Muscle layer of duodenum (tissue), 2 donors: ENCODE data around the gene SPATA9.

Experiments used
- H3K27ac ChIP-seq: one replicate; pipeline ENCODE4 v1.7.0; 2013; ENCODE audit warnings: mild to moderate bottlenecking, low read length
- H3K27me3 ChIP-seq: one replicate; pipeline ENCODE4 v1.7.0; 2013; ENCODE audit warnings: low read depth, mild to moderate bottlenecking, control low read depth, low read length
- H3K36me3 ChIP-seq, 2 donors: one replicate each; pipeline ENCODE4 v1.7.0; 2013; ENCODE audit warnings: low read length in 2 of 2, control low read depth in 1 of 2, mild to moderate bottlenecking in 1 of 2; ENCODE audit not compliant: insufficient read depth in 2 of 2, control insufficient read depth in 1 of 2
- H3K4me1 ChIP-seq, 2 donors: one replicate each; pipeline ENCODE4 v1.7.0; 2013; ENCODE audit warnings: low read length in 2 of 2, mild to moderate bottlenecking in 2 of 2, control low read depth in 1 of 2, moderate library complexity in 1 of 2; ENCODE audit not compliant: insufficient read depth in 2 of 2, control insufficient read depth in 1 of 2
- H3K4me3 ChIP-seq, 2 donors: one replicate each; pipeline ENCODE4 v1.7.0; 2013; ENCODE audit warnings: low read length in 2 of 2, low read depth in 1 of 2, mild to moderate bottlenecking in 1 of 2
- H3K9me3 ChIP-seq, 2 donors: one replicate each; pipeline ENCODE4 v1.7.0; 2013; ENCODE audit warnings: low read length in 2 of 2, control low read depth in 1 of 2, mild to moderate bottlenecking in 1 of 2; ENCODE audit not compliant: control insufficient read depth in 1 of 2
- donor health status: healthy.

The SPATA9 gene

GRCh38 chr5:95669985-95670384 lies 12.8 kb downstream of the SPATA9 start:
- Histone ChIP-seq H3K36me3 (no peaks in the 10 kb centered on the region), H3K27me3 (no peaks in the 10 kb centered on the region), H3K4me1 (peaks cover 0 to 6% of the 10 kb centered on the region in 2 donors), H3K4me3 (no peak overlapping the region), H3K27ac (peak overlapping the region; percentile 76), H3K9me3 (no peaks in the 10 kb centered on the region)

- Histone ChIP-seq H3K36me3 (no peaks in the 10 kb centered on the region), H3K4me3 (no peak overlapping the region), H3K9me3 (no peaks in the 10 kb centered on the region), H3K4me1 (peaks cover 0 to 7% of the 10 kb centered on the region in 2 donors), H3K27me3 (no peaks in the 10 kb centered on the region), H3K27ac (peak overlapping the region; percentile 76)
Measured at GRCh38 chr5:95669540-95669939, 13.3 kb downstream of the SPATA9 start.

GRCh38 chr5:95668728-95669127 lies 14.1 kb downstream of the SPATA9 start:
- H3K4me1 ChIP-seq: peaks cover 0 to 10% of the 10 kb centered on the region in 2 donors
- H3K36me3 ChIP-seq: no peaks in the 10 kb centered on the region
- no peak overlapping the region for H3K4me3 ChIP-seq
- H3K27ac ChIP-seq: peak overlapping the region; percentile 41
- H3K27me3 ChIP-seq: no peaks in the 10 kb centered on the region
- no peaks in the 10 kb centered on the region for H3K9me3 ChIP-seq

GRCh38 chr5:95668216-95668615 lies 14.6 kb downstream of the SPATA9 start:
- H3K27me3 ChIP-seq: no peaks in the 10 kb centered on the region
- H3K36me3 ChIP-seq: no peaks in the 10 kb centered on the region

GRCh38 chr5:95667678-95668077 lies 15.1 kb downstream of the SPATA9 start:
- Histone ChIP-seq H3K27ac (no peak overlapping the region), H3K4me1 (peaks cover 0 to 10% of the 10 kb centered on the region in 2 donors), H3K36me3 (no peaks in the 10 kb centered on the region), H3K9me3 (no peaks in the 10 kb centered on the region), H3K27me3 (no peaks in the 10 kb centered on the region), H3K4me3 (no peak overlapping the region)

More at GRCh38 chr5:95668216-95668615, 14.6 kb downstream of the SPATA9 start:
- Histone ChIP-seq H3K4me1 (peaks cover 0 to 10% of the 10 kb centered on the region in 2 donors), H3K9me3 (no peaks in the 10 kb centered on the region), H3K27ac (no peak overlapping the region), H3K4me3 (no peak overlapping the region)

- Histone ChIP-seq H3K36me3 (no peaks in the 10 kb centered on the region), H3K9me3 (no peaks in the 10 kb centered on the region), H3K4me1 (peaks cover 0 to 10% of the 10 kb centered on the region in 2 donors), H3K27me3 (no peaks in the 10 kb centered on the region), H3K4me3 (no peak overlapping the region), H3K27ac (no peak overlapping the region)
Measured at GRCh38 chr5:95667061-95667618, 15.7 kb downstream of the SPATA9 start.

- Histone ChIP-seq H3K36me3 (no peaks in the 10 kb centered on the region), H3K27ac (no peak overlapping the region), H3K9me3 (no peaks in the 10 kb centered on the region), H3K4me1 (peaks cover 0 to 10% of the 10 kb centered on the region in 2 donors), H3K4me3 (no peak overlapping the region), H3K27me3 (no peaks in the 10 kb centered on the region)
Measured at GRCh38 chr5:95664204-95664786, 18.5 kb downstream of the SPATA9 start.

- Histone ChIP-seq H3K4me1 (peaks cover 0 to 4% of the 10 kb centered on the region in 2 donors), H3K36me3 (no peaks in the 10 kb centered on the region), H3K27ac (no peak overlapping the region), H3K27me3 (no peaks in the 10 kb centered on the region), H3K4me3 (no peak overlapping the region), H3K9me3 (no peaks in the 10 kb centered on the region)
Measured at GRCh38 chr5:95662946-95663345, 19.8 kb downstream of the SPATA9 start.

GRCh38 chr5:95660060-95660459 lies 22.7 kb downstream of the SPATA9 start:
- no peak overlapping the region for H3K4me3 ChIP-seq

GRCh38 chr5:95655575-95655974 lies 27.2 kb downstream of the SPATA9 start:
- Histone ChIP-seq H3K27ac (no peak overlapping the region), H3K4me3 (no peak overlapping the region), H3K36me3 (peaks cover 0 to 5% of the 10 kb centered on the region in 2 donors), H3K27me3 (no peaks in the 10 kb centered on the region), H3K9me3 (no peaks in the 10 kb centered on the region), H3K4me1 (no peaks in the 10 kb centered on the region)

More at GRCh38 chr5:95660060-95660459, 22.7 kb downstream of the SPATA9 start:
- Histone ChIP-seq H3K36me3 (no peaks in the 10 kb centered on the region), H3K27ac (no peak overlapping the region), H3K9me3 (no peaks in the 10 kb centered on the region), H3K4me1 (peaks cover 0 to 4% of the 10 kb centered on the region in 2 donors), H3K27me3 (no peaks in the 10 kb centered on the region)

- Histone ChIP-seq H3K4me1 (no peaks in the 10 kb centered on the region), H3K27me3 (no peaks in the 10 kb centered on the region), H3K36me3 (peaks cover 0 to 5% of the 10 kb centered on the region in 2 donors), H3K4me3 (no peak overlapping the region), H3K27ac (no peak overlapping the region), H3K9me3 (no peaks in the 10 kb centered on the region)
Measured at GRCh38 chr5:95654196-95654595, 28.6 kb downstream of the SPATA9 start.

GRCh38 chr5:95652849-95653248 lies 29.9 kb downstream of the SPATA9 start:
- Histone ChIP-seq H3K27ac (no peak overlapping the region), H3K9me3 (no peaks in the 10 kb centered on the region), H3K4me1 (no peaks in the 10 kb centered on the region)

More at GRCh38 chr5:95652849-95653248, 29.9 kb downstream of the SPATA9 start:
- Histone ChIP-seq H3K36me3 (peaks cover 0 to 5% of the 10 kb centered on the region in 2 donors), H3K4me3 (no peak overlapping the region), H3K27me3 (no peaks in the 10 kb centered on the region)
